HG02885 (cell line): ENCODE results near the gene GRAMD4.
"Not testable (repeated sequence)": the region's sequence is repeated elsewhere in the genome, so short reads cannot be mapped to it uniquely, and the experiment has no call there.

ENCODE experiments used
- ATAC-seq: cut with Tn5 transposase; IDR thresholded peaks from one replicate; pipeline ENCODE4 v1.9.1; 2021; ENCODE audit warnings: mild to moderate bottlenecking; ENCODE audit not compliant: unreplicated experiment, poor library complexity

GRAMD4 gene

DNA sequence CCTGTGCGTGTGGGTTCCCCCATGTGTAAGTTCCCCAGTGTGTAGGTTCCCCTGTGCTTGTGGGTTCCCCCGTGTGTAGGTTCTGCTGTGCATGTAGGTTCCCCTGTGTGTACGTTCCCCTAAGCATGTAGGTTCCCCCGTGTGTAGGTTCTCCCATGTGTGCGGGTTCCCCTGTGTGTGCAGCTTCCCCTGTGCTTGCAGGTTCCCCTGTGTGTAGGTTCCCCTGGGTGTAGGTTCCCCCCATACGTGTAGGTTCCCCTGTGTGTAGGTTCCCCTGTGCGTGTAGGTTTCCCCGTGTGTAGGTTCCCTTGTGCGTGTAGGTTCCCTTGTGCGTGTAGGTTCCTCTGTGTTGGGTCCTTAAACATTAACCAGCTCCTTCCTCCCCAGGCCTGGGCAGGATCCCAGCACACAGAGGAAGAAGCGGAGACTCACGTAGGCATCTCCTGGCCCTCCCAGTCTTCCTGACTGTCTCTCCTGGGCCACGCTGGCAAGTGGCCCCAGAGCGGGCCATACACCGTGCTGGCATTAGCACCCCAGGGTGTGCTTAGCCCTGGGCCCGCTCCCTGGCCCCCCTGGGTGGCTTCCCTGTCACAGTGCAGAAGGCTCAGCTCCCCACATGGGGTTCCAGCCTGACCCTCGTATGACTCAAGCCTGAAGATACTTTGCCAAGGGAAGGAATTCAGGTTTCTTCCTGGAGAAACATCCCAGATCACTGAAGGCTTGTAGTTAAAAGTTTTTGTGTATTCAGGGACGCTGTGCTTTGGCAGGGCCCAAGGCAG is 2.8 kb upstream of the GRAMD4 start:
- no peak for ATAC-seq

- ATAC-seq, result no peak
Observed at GRCh38 chr22:46617986-46618647, 2.1 kb upstream of the GRAMD4 start.

DNA sequence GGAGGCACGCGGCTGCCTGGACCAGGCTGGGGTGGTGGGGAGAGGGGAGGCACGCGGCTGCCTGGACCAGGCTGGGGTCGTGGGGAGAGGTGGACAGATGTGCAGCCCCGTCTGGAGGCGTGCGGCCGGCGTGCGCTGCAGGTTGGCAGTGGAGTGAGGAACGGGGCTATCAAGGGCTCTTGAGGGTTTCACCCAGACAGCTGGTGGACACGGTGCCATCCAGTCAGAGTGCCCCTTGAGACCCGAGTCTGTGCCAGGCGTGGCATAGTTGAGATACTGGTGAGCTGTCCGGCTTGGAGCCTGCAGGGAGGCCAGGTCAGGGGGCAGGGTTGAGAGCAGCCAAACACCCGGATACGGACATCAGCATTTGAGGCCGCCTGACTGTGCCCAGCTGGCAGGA is 1.5 kb upstream of the GRAMD4 start:
- no peak for ATAC-seq

GRCh38 chr22:46619240-46619829 is 851 bp upstream of the GRAMD4 start:
- no peak for ATAC-seq

- ATAC-seq, result no peak
Observed at GRCh38 chr22:46620588-46621242, 529 bp downstream of the GRAMD4 start.

- not testable (repeated sequence) for ATAC-seq
Observed at GRCh38 chr22:46621243-46621930, 1.2 kb downstream of the GRAMD4 start.

DNA sequence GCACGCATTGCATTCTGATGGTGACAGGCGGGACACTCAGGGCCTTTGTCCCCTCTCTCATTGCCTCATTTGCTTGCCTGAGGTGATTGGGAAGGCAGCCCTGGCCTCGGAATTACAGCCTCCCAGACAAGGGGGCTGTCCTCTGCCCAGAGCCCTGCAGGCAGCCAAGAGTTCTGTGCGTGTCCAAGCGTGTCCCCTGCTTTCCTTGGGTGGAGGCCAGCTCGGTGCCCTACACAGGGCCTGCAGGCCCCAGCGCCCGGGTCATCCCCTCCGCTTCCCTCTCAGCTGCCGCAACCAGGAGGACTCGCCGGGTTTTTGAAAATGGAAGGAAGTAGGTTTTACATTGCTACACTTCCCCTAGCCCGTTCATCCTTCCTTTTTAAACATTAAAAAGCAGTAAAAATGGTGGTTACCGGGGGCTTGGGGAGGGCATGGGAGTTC is 1.9 kb downstream of the GRAMD4 start:
- ATAC-seq, result no peak

DNA sequence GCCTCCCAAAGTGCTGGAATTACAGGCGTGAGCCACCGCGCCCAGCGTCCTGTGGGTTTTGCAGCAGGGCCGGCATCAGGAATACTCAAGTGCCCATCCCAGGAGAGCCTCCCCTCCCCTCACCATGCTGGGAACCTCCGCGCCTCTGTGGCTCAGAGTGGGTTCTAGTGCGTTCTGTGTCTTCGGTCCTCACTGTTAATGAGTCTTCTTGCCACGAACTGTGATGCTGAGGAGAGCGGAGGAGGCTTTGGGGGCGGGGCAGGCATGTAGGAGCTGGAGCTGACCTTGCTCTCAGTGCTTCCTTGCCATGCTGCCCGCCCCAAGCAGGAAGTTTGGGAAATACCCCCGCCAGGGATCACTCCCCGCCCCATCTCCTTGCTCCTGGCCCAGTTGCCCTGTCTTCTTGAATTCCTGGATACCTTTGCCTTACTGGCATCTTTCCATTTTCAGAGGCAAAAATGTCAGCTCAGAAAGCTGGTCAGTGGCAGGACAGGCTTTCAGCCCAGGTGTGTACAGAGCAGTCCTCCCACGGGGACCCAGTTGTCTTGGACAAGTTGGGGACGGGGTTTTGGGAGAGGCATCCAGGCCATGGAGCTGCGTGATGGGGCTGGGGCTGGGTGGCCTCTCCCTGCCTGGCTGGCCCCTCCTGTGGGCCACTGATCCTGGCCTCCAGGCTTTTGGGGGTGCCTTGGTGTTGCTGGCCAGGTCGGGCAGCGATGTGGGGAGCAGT is 5.1 kb downstream of the GRAMD4 start:
- ATAC-seq, result no peak

GRCh38 chr22:46625843-46626349 is 5.7 kb downstream of the GRAMD4 start:
- ATAC-seq, result no peak

DNA sequence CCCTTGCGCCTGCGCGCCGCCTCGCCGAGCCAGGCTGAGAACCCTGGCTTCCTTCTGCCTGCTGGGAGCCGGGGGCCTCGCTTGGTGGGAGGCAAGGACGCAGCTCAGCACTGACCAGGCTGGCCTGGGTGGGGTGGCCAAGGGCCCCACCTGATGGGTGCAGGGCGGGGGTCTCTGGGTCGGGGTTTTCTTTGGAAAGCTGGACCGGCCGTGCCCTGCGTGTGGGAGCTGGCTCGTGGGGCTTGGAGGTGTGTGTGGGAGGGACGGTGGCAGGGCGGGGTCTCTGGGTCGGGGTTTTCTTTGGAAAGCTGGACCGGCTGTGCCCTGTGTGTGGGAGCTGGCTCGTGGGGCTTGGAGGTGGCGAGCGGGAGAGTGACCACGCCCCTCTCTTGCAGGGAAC is 6.2 kb downstream of the GRAMD4 start:
- ATAC-seq, result no peak

DNA sequence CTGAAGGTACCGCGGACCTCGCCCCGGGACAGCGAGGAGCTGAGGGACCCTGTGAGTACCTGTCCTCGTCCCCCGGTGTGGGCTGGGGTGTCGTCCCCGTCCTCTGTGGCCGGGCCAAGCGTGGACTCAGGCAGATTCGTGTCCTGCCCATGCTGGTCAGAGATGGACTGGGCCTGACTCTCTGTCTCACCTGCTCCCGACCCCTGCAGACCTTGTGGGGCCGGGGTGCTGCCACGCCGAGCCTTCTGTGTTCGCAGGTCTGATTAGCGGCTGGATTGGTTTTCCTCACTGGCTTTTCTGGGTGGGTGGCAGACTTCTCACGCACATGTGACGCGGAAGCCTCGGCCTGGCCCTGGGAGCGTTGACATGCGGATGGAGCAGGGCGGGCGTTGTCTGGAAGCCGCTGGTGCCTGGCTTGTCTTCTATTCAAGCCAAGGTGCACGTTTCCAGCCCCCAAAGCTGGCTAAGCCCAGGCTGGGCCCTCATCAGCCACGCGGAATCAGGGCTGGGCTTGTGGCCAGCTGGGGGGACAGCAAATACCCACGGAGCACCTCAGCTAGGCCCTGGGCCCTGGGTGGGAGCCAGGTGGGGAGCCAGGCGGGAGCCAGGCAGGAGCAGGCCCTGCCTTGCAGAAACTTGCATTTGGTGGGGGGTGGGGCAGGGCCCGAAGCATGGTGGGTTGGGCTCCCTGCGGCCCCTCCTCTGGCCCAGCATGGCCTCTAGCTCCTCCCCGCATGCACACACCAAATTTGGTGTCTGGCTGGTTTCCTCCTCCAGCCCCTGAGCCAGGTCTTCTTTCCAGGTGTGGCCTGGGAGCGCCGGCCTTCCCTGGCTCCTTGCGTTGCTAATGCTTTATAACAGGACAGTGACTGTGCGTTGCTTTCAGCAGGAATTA is 7.0 kb downstream of the GRAMD4 start:
- no peak for ATAC-seq

DNA sequence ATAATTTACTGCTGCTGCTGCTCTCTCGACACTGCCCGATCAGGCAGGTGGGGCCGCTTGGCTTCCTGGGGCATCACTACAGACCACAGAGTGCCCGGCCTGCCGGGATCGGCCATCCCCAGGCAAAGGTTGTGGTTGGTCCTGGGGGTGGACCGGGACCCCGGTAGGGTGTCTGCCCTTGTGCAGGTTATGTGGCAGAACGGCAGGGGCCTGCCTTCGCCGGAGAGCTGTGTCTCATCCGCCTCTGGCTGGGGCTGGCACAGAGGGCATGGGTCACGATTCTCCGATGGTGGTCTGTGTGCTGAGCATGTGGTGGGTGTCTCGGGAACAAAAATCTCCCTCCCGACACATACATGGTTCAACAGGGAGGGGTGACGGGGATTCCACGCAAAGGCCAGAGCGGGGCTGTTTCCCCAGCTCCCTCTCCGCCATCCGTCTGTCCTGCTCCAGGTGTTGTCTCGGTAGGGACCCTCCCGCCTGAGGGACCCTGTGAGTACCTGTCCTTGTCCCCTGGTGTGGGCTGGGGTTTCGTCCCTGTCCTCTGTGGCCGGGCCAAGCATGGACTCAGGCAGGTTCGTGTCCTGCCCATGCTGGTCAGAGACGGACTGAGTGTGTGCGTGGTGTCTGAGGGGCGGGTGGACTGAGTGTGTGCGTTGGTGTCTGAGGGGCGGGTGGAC is 7.8 kb downstream of the GRAMD4 start:
- ATAC-seq, result no peak

DNA sequence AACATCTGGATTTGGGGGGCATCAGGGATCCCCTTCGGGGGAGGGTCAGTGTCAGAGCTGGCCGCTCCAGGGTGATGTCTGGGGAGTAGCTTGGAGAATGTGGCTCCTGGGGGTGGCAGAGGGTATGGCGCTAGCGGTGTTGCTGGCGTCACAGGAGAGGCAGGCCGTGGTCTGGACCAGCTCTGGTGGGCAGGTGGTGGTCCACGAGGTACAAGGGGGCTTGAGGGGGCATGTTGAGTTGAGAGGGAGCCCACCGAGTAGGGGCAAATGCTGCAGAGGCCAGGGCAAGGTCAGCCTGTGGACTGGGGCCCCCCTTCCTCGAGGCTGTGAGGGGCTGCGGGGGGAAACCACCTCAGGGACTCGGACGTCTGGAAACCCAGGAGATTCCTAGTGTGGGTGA is 8.6 kb downstream of the GRAMD4 start:
- no peak for ATAC-seq

- ATAC-seq, result no peak
Observed at GRCh38 chr22:46629291-46629690, 9.1 kb downstream of the GRAMD4 start.

DNA sequence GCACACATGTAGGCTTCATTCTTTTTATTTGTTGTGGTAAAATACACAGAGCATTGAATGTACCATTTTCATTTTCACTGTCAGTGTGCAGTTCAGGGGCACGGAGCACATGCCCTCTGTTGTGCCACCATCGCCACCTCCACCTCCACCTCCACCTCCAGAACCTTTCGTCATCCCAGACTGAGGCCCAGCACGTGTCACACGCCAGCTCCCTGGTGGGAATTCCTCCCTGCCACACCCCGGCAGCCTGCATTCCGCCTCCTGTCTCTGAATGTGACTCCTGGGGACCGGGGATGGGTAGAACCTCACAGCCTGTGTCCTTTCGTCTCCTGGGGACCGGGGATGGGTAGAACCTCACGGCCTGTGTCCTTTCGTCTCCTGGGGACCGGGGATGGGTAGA is 10.9 kb downstream of the GRAMD4 start:
- ATAC-seq, result no peak

DNA sequence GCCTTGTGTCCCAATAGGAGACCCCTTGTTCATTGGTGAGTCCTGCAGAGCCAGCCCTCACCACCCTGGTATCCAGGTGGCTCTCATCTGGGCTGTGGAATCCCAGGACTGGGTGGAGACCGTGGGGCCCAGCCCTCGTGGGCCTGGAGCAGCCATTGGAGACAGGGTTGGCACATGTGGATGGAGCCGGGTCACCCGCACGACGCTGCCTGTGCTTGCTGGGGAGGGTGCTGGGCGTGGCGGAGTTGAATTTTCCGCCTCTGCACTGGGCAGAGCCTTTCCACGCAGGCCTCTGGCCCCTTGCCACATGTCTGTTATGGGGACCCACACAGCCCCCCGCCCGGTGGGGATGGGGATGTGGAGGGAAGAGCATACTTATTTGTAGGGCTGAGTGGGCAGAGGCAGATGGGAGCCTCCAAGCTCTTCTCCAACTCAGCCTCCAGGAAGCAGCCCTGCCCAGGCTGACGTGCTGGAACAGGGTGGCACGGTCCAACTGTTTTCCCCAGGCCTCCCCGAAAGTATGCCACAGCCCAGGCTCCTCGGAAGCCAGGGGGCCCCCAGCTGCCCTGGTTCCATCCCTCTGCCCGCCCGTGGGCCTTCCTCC is 12.6 kb downstream of the GRAMD4 start:
- ATAC-seq, result no peak

- no peak for ATAC-seq
Observed at GRCh38 chr22:46633334-46633890, 13.2 kb downstream of the GRAMD4 start.
